GM12801 (cell line): ENCODE measurements around the gene PMFBP1.

Experiments used
- TF ChIP-seq, protein P1 (sequence below): IDR thresholded peaks from one replicate; pipeline ENCODE4 v1.5.1; 2011; ENCODE audit warnings: control low read depth; ENCODE audit not compliant: insufficient read length; ENCODE audit errors: extremely low read depth

PMFBP1 gene

GRCh38 chr16:72129976-72130656 is 41.8 kb downstream of the PMFBP1 start:
- TF ChIP-seq, protein P1, sequence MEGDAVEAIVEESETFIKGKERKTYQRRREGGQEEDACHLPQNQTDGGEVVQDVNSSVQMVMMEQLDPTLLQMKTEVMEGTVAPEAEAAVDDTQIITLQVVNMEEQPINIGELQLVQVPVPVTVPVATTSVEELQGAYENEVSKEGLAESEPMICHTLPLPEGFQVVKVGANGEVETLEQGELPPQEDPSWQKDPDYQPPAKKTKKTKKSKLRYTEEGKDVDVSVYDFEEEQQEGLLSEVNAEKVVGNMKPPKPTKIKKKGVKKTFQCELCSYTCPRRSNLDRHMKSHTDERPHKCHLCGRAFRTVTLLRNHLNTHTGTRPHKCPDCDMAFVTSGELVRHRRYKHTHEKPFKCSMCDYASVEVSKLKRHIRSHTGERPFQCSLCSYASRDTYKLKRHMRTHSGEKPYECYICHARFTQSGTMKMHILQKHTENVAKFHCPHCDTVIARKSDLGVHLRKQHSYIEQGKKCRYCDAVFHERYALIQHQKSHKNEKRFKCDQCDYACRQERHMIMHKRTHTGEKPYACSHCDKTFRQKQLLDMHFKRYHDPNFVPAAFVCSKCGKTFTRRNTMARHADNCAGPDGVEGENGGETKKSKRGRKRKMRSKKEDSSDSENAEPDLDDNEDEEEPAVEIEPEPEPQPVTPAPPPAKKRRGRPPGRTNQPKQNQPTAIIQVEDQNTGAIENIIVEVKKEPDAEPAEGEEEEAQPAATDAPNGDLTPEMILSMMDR, result no peak

DNA sequence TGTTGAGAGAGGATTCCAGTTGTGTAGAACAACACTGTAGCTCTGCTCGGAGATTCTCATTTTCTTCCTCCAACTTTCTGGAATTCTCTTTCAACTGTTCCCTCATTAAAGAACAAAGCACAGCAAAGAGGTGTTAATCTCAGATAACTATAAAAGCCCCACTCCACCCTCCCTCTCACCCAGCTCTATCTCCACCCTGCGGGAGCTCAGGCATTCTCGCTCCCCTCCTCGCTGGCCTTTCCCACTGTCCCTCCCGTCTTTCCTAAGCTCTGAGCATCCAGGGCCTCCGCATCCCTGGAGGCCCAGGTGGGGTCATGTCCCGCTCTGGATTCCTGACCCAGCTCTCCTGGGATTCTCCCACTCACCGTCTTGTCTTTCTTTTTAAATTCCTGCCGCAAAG is 43.3 kb downstream of the PMFBP1 start:
- TF ChIP-seq, protein P1, result no peak

DNA sequence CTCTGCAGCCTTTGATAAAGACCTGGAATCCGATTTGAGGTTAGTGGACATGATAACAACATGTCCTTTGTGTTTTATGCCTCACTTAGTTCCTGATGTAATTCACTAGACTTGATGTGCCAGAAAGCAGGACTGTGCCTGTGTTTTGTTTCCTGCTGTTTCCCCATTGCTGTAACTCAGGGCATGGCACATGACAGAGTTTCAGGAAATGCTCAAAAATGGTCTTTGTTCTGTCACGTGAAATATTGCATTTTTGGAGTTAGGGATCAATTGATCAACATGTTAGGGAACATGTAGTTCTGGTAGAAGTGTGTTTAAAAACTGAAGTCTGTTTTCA is 45.6 kb downstream of the PMFBP1 start:
- TF ChIP-seq, protein P1, result no peak

GRCh38 chr16:72125635-72126428 is 46.1 kb downstream of the PMFBP1 start:
- TF ChIP-seq, protein P1, result no peak

GRCh38 chr16:72124761-72125634 is 47.0 kb downstream of the PMFBP1 start:
- TF ChIP-seq, protein P1, result no peak

- TF ChIP-seq, protein P1, result no peak
Observed at GRCh38 chr16:72124148-72124547, 47.8 kb downstream of the PMFBP1 start.

GRCh38 chr16:72123426-72123825 is 48.5 kb downstream of the PMFBP1 start:
- TF ChIP-seq, protein P1, result no peak
